GM20431 (cell line): ENCODE measurements around the gene CHMP6.

ENCODE experiments used
- in situ Hi-C: fragments of 300-500 bp; cut with MseI, MboI; formaldehyde crosslinking; loops from one replicate; pipeline ENCODE4 v1.15.0; 2020; ENCODE audit warnings: low sequenced_read_pairs; ENCODE audit not compliant: unreplicated experiment

Gene CHMP6

GRCh38 chr17:80955671-80956280 lies 35.9 kb upstream of the CHMP6 start:
- in situ Hi-C loops, result no loop called here

DNA sequence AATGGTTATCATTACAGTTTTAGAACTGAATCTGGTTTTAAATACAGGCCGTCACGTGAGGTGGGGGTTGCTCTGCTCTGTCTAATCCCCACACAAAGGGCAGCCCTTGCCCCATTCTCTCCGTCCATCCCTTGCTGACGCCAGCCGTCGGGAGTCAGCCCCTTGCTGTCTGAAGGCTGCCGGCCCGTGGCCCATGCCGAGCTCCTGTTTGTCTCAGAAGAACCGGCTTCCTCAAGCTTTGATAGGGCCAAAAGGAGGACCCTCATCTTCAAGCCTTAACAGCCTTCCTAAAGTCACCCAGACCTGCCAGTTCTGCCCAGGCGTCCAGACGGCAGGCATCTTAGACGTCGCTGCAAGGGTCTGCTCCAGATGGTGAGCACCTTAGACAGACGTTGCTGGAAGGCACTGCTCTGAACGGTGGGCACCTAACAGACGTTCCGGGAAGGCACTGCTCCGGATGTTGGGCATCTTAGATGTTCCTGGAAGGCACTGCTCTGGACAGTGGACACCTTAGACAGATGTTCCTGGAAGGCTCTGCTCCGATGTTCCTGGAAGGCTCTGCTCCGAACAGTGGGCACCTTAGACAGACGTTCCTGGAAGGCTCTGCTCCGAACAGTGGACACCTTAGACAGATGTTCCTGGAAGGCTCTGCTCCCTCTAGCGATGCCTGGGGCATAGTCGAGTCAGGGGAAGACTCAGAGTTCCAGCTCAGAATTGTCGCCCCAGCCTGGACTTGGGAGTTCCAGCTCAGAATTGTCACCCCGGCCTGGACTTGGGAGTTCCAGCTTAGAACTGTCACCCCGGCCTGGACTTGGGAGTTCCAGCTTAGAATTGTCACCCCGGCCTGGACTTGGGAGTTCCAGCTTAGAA lies 35.1 kb upstream of the CHMP6 start:
- in situ Hi-C loops, result no loop called here

DNA sequence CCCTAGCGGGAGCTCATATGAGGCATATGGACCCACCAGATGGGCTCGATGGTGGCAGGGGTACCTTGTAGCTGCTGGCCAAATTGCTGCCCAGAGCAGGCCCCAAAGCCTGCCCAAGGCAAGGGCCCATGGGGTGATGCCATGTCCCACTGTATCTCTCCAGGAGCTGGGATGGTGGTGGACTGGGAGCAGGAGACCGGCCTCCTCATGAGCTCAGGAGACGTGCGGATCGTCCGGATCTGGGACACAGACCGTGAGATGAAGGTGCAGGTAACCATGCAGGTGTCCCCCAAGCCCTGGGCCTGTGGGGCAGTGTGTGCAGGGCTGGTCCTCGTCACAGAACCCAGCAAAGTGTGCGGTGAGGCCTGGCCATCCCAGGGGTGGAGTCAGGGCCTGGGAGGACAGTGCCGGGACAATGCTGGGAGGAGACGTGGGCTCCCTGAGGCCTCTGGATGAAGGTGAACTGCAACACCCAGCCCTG lies 34.1 kb upstream of the CHMP6 start:
- in situ Hi-C loops, result no loop called here

DNA sequence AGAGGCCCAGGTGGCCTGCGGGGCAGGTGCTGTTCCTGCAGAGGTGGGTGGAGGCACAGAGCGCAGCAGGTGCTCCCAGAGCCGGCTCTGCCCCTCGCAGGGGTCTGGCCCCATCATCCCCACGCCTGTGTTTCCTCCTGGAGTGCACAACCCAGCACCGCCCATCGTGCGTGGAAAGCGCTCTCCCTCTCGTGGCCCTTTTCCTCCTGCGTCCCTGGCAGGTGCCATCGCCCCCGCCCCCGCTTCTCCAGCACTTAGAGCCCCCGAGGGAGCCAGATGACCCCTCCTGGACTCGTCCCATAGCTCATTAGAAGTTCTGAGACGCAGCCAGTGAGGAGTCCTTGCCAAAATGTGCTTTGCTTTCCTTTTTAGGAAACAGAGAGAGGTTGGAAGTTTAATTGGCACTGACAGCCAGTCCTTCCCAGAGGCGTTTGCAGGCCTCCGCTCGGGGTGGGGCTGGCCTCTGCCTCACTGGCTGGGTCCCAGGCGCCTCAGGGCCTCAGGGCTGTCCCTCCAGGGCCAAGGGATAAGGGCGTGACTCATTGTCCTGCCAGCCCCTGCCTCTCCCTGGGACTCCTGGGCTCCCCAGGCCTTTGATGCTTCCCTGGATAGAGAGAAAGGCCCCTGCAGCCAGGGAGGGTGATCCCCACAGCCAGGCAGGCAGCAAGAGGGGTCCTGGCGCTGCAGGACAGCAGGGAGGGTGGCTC lies 32.2 kb upstream of the CHMP6 start:
- in situ Hi-C loops, result no loop called here

DNA sequence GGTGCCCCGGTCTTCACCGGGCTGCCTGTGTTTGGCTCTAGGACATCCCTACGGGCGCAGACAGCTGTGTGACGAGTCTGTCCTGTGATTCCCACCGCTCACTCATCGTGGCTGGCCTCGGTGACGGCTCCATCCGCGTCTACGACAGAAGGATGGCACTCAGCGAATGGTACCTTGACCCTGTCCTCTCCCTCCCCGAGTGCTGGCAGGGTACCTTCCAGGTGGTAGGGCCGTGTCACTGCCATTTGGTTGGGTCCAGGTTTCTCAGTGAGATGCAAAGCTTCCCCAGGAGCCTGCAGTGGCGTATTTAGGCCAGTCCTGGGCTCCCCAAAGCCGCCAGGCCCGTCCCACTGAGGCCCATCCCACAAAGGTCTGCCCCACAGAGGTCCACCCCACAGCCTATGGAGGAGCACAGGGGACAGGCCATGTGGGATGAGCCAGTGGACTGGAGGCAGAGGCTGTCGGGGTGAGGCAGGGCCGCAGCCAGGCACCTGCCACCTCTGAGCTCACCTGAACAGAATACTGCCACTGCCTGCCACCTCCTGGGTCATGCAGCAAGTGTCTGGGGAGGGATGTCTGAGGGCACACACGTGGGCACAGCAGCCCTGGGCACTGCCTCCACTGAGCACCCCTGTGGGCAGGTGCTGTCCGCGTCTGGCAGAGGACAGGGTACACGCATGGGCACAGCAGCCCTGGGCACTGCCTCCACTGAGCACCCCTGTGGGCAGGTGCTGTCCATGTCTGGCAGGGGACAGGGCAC lies 31.4 kb upstream of the CHMP6 start:
- in situ Hi-C loops, result no loop called here

DNA sequence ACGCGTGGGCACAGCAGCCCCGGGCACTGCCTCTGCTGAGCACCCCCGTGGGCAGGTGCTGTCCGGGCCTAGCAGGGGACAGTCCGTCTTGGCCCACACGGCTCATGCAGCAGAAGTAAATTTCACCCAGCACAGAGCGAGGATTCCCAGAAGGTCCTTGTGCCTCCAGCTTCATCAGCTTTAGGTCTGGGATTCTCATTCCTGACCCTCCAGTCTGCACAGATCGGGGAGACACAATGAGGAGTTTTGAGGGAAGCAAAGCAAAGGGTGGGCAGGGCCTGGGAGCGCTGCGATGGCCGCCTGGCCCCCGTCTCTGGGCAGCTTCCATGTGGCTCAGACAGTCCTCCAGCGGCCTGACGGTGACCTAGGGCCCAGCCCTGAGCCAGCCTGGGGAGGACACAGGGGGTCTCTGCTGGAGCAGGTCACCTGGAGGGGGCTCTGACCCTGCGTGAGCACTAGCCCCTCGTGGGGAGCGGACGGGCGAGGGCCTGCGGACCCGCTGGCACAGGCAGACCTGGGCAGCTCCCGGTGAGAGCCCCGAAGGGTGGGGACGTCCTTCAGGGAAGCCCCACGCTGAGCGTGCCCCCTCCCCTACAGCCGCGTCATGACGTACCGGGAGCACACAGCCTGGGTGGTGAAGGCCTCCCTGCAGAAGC lies 30.7 kb upstream of the CHMP6 start:
- in situ Hi-C loops, result no loop called here

DNA sequence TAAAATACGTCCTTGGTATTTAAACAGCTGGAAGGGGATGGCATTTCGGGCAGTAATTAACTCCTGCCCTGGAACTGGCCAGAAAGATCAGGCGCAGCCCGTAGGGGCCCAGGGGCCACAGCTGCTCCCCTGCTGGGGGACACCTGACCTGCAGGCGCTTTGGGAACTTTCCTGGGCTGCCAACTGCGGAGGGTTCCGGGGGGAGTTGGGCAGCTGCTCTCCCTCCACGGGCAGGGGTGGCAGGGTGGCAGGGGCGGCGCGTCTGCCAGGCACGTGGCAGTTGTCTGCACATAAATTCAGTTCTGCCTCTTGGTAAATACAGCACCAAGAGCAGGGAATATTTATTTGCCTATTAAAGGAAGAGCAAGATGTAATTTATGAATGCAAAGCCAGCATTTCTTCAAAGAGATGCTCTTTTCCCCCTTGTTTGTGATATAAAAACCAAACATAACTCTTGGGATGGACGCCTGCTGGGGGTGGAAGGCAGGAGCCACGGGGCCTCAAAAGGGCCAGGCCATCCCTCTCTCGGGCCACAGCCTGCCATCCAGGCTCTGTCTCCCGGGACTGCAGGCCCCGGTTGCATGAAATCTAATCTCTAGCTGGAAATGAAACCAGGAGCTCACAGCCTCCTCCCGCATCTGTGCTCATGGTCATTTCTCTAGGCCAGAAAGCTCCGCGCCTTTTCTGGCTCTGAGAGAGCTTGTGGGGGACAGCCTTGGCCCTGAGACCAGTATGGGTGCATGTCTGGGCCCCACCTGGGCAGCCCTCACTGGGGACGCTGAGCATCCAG lies 29.9 kb upstream of the CHMP6 start:
- in situ Hi-C loops, result no loop called here

DNA sequence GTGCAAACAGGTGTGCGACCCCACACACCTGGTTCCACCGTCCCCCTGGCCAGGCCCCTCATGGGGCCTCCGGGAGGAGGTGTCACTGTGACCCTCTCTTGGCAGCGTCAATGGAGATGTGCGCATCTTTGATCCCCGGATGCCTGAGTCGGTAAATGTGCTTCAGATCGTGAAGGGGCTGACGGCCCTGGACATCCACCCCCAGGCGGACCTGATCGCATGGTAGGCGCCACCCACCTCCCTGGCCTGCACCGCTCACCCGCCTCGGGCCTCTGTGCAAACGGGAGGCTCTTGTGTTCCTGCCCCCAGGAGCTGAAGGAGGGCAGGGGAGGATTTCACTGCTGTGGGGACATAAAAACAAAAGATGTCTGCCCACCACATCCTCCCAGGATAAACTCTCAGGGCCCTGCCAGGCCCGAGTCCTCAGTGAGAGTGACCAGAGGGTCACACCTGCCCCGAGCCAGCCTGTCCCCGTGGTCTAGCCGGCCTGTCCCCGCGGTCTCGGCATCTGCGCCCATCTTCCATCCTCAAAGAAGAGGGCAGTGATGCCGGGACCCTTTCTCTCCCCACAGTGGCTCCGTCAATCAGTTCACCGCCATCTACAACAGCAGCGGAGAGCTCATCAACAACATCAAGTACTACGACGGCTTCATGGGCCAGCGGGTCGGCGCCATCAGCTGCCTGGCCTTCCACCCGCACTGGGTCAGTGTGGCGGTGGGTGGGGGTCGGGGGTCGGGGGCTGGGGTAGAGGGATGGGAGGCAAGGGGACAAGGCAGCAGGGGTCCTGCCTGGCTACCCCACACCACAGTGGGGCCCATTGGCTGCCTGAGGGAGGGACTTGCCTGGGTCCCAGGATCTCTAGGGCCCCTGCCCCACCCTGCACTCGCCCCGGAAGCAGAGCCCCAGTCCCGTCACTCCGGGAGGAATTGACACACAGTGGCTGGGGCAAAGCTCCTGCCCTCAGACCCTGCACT lies 29.0 kb upstream of the CHMP6 start:
- in situ Hi-C loops, result no loop called here

DNA sequence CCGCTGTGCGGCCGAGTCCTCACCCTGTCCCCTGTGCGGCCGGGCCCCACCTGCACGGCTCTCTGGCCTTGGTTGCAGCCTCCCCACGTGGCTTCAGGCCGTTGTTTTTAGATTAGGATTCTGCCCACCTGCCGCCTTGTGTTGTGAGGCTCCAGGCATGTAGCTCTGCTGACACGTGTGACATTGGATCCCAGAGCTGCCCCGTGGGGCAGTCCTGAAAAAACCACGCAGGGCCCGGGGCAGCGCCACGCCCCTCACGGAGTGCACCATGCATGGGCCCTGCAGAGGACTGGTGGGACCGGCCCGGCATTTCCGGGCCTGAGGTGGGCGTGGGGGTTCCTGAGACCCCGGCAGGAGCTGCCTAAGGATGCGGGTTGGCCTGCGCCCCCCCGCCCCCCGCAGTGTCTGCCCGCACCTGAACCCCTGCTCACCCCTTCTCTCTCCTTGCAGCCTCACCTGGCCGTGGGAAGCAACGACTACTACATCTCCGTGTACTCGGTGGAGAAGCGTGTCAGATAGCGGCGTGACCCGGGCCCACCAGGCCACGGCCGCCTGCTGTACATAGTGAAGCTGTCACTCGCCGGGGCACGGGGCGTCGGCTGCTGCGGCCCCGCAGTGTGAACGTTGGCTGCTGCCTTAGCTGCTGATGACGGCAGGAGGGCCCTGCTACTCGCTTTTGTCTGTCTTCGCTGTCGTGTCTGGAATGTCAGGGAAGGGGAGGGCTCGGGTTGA lies 27.7 kb upstream of the CHMP6 start:
- in situ Hi-C loops, result no loop called here

DNA sequence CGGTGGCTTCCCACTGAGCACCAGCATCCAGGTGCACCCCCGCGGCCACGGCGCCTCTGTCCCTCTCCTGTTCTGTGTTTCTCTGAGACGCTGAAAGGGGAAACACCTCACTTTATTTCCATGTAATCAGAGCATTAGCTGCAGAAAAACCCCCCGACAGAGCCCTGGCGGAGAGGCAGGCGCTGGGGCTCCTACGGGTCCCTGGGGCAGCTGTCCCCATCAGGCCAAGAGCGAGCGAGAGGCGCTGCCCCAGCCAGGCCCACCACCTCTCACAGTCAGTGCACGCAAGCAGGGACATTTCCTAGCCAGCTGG lies 27.1 kb upstream of the CHMP6 start:
- in situ Hi-C loops, result no loop called here

- in situ Hi-C loops, result no loop called here
These were observed 26.6 kb upstream of the CHMP6 start for GRCh38 chr17:80964859-80965580.

- in situ Hi-C loops, result no loop called here
These were observed 26.0 kb upstream of the CHMP6 start for GRCh38 chr17:80965606-80966005.

DNA sequence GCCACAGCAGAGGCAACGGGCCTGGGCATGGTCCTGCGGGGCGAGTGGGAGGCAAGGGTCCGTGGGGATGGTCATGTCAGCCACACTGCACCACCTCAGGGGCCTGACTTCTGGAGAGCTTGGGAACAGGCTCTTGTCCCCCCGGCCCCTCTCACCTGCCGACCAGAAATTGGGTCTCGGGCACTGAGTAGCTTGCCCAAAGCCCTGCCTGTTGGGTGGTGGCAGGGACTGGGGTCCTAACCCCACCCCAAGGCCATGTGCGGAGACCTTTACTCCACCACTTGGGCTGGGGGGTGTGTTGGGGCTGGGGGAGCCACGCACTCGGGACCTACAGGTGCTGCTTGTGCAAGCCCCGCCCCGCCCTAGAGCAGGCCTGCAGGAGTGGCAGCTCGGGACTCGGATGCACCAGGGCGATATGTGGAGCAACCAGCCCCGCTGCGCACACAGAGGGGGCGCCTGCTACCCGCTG lies 24.2 kb upstream of the CHMP6 start:
- in situ Hi-C loops, result no loop called here

- in situ Hi-C loops, result no loop called here
These were observed 23.0 kb upstream of the CHMP6 start for GRCh38 chr17:80968602-80969029.

DNA sequence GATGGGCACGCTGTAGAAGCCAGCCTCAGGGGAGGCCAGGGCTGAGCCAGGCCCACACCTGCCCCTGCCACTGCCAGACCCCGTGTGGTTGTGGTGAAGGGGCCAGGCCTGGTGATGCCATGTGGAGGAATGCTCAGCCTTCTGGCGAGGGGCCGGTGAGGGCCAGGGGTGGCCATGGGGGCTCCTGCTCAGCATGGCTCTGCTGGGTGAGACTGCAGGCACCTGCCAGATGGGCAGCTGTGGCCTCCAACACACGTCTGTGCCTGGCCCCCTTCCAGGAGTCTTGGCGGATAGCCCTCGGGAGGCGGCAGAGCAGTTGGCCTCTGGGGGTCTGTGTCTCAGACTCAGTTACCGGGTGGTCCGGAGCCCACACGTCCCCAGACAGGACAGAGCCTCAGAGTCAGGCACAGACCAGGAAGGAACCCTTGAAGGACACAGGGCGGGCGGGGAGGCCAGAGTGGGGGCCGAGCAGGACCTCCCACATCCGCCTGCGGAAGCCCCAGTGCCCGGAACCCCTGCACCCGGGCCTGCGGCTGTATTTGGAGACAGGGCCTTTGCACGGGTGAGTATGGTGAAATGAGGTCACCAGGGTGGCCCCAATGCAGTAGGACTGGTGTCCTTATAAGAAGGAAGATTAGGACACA lies 22.5 kb upstream of the CHMP6 start:
- in situ Hi-C loops, result no loop called here

DNA sequence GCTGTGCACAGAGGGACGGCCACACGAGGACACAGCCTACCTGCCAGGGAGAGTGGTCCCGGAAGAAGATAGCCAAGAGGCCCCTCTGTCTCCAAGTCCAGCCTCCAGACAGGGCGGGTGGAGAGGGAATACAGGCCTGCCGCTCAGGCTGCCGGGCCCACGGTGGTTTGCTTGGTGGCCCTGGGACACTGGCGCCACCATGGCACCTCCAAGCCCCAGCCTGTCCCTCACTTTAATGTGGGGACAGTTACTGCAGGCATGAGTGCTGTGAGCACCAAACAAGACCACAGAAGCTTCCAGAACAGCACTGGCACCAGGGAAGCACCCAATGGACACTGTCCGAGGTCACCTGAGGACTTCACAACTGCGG lies 22.0 kb upstream of the CHMP6 start:
- in situ Hi-C loops, result no loop called here
